ENCODE results near the gene ZFHX3. TPM values are rescaled to one million over a fixed set of nuclear protein-coding genes. Genes with fewer than 3 reads are reported as not detected.

The ZFHX3 gene
- total RNA-seq, 1 experiment from 2014 or later: 5.1 TPM

- Histone ChIP-seq H3K4me3 (no peak overlapping the region), H3K27me3 (no peaks in the 10 kb centered on the region), H3K27ac (peak overlapping the region; percentile 10; the same call in 1 of the 2 replicates), H3K4me1 (peaks cover 14% of the 10 kb centered on the region), H3K36me3 (no peaks in the 10 kb centered on the region), H3K9me3 (replicated peaks) (no peaks in the 10 kb centered on the region)
- no peak for DNase-seq
Measured at GRCh38 chr16:72858665-72859493, 189.0 kb downstream of the ZFHX3 start.

- no peak for DNase-seq
Measured at GRCh38 chr16:72857834-72858664, 189.9 kb downstream of the ZFHX3 start.

GRCh38 chr16:72856797-72857196 lies 191.1 kb downstream of the ZFHX3 start:
- no peaks in the 10 kb centered on the region for H3K9me3 ChIP-seq (replicated peaks)
- no peaks in the 10 kb centered on the region for H3K36me3 ChIP-seq
- peaks cover 14% of the 10 kb centered on the region for H3K4me1 ChIP-seq

More at GRCh38 chr16:72857834-72858664, 189.9 kb downstream of the ZFHX3 start:
- no peak overlapping the region for H3K4me3 ChIP-seq
- no peaks in the 10 kb centered on the region for H3K36me3 ChIP-seq
- no peak overlapping the region for H3K27ac ChIP-seq
- H3K27me3 ChIP-seq: no peaks in the 10 kb centered on the region
- no peaks in the 10 kb centered on the region for H3K9me3 ChIP-seq (replicated peaks)
- peaks cover 14% of the 10 kb centered on the region for H3K4me1 ChIP-seq

GRCh38 chr16:72854267-72854959 lies 193.5 kb downstream of the ZFHX3 start:
- Histone ChIP-seq H3K27me3 (no peaks in the 10 kb centered on the region), H3K4me3 (no peak overlapping the region), H3K4me1 (peaks cover 5% of the 10 kb centered on the region), H3K9me3 (replicated peaks) (no peaks in the 10 kb centered on the region), H3K27ac (no peak overlapping the region), H3K36me3 (no peaks in the 10 kb centered on the region)
- no peak for DNase-seq

More at GRCh38 chr16:72856797-72857196, 191.1 kb downstream of the ZFHX3 start:
- Histone ChIP-seq H3K27ac (no peak overlapping the region), H3K4me3 (no peak overlapping the region), H3K27me3 (no peaks in the 10 kb centered on the region)
- peak in 1 of 2 experiments; percentile 35 for DNase-seq

- H3K4me1 ChIP-seq: peaks cover 7% of the 10 kb centered on the region; the same call in 1 of the 2 replicates
- no peaks in the 10 kb centered on the region for H3K36me3 ChIP-seq
- H3K4me3 ChIP-seq: no peak overlapping the region
- H3K9me3 ChIP-seq (replicated peaks): no peaks in the 10 kb centered on the region
- DNase-seq: no peak
- H3K27me3 ChIP-seq: no peaks in the 10 kb centered on the region
- H3K27ac ChIP-seq: no peak overlapping the region
Measured at GRCh38 chr16:72853575-72854266, 194.2 kb downstream of the ZFHX3 start.

- Histone ChIP-seq H3K4me3 (no peak overlapping the region), H3K27me3 (no peaks in the 10 kb centered on the region), H3K36me3 (no peaks in the 10 kb centered on the region), H3K4me1 (peaks cover 8% of the 10 kb centered on the region; the same call in 1 of the 2 replicates), H3K27ac (no peak overlapping the region), H3K9me3 (replicated peaks) (no peaks in the 10 kb centered on the region)
- DNase-seq: no peak
Measured at GRCh38 chr16:72852421-72852820, 195.5 kb downstream of the ZFHX3 start.

- Histone ChIP-seq H3K27me3 (no peaks in the 10 kb centered on the region), H3K4me3 (no peak overlapping the region), H3K4me1 (peaks cover 8% of the 10 kb centered on the region; the same call in 1 of the 2 replicates), H3K9me3 (replicated peaks) (no peaks in the 10 kb centered on the region), H3K36me3 (no peaks in the 10 kb centered on the region), H3K27ac (no peak overlapping the region)
- DNase-seq: no peak
Measured at GRCh38 chr16:72850853-72851252, 197.1 kb downstream of the ZFHX3 start.

GRCh38 chr16:72850021-72850420 lies 197.9 kb downstream of the ZFHX3 start:
- Histone ChIP-seq H3K9me3 (replicated peaks) (no peaks in the 10 kb centered on the region), H3K4me3 (no peak overlapping the region), H3K36me3 (no peaks in the 10 kb centered on the region), H3K27me3 (no peaks in the 10 kb centered on the region), H3K4me1 (peaks cover 8% of the 10 kb centered on the region; the same call in 1 of the 2 replicates), H3K27ac (no peak overlapping the region)
- no peak for DNase-seq

- peak overlapping the region; percentile 45 for H3K27ac ChIP-seq
- peaks cover 8% of the 10 kb centered on the region; the same call in 1 of the 2 replicates for H3K4me1 ChIP-seq
- H3K36me3 ChIP-seq: no peaks in the 10 kb centered on the region
- peak; percentile 70 to 73 for DNase-seq
- H3K9me3 ChIP-seq (replicated peaks): no peaks in the 10 kb centered on the region
- H3K4me3 ChIP-seq: peak overlapping the region; percentile 15; the same call in 1 of the 2 replicates
- no peaks in the 10 kb centered on the region for H3K27me3 ChIP-seq
Measured at GRCh38 chr16:72848759-72849664, 198.9 kb downstream of the ZFHX3 start.

- peaks cover 8% of the 10 kb centered on the region; the same call in 1 of the 2 replicates for H3K4me1 ChIP-seq
- no peaks in the 10 kb centered on the region for H3K36me3 ChIP-seq
- no peak overlapping the region for H3K4me3 ChIP-seq
- H3K9me3 ChIP-seq (replicated peaks): no peaks in the 10 kb centered on the region
- peak overlapping the region; percentile 45; the same call in 1 of the 2 replicates for H3K27ac ChIP-seq
- no peaks in the 10 kb centered on the region for H3K27me3 ChIP-seq
- DNase-seq: no peak
Measured at GRCh38 chr16:72848028-72848400, 199.9 kb downstream of the ZFHX3 start.

GRCh38 chr16:72847187-72848027 lies 200.5 kb downstream of the ZFHX3 start:
- peak; percentile 22 to 42 for DNase-seq
- H3K27ac ChIP-seq: no peak overlapping the region
- peaks cover 8% of the 10 kb centered on the region; the same call in 1 of the 2 replicates for H3K4me1 ChIP-seq
- no peaks in the 10 kb centered on the region for H3K27me3 ChIP-seq
- H3K9me3 ChIP-seq (replicated peaks): no peaks in the 10 kb centered on the region
- no peaks in the 10 kb centered on the region for H3K36me3 ChIP-seq
- H3K4me3 ChIP-seq: no peak overlapping the region

- H3K27ac ChIP-seq: no peak overlapping the region
- H3K9me3 ChIP-seq (replicated peaks): no peaks in the 10 kb centered on the region
- no peaks in the 10 kb centered on the region for H3K27me3 ChIP-seq
- H3K36me3 ChIP-seq: no peaks in the 10 kb centered on the region
- DNase-seq: no peak
- peaks cover 8% of the 10 kb centered on the region; the same call in 1 of the 2 replicates for H3K4me1 ChIP-seq
- H3K4me3 ChIP-seq: no peak overlapping the region
Measured at GRCh38 chr16:72846594-72846993, 201.3 kb downstream of the ZFHX3 start.

Data from SJCRH30 (cell line).